Measurements from ENCODE around the gene MTA1. TPM values are rescaled to one million over a fixed set of nuclear protein-coding genes. Genes with fewer than 3 reads are reported as not detected.

MTA1 gene
- total RNA-seq, 1 donor from 2014 or later, result 227 TPM

- Mint-ChIP-seq H3K4me3 (ENCODE audit: low read depth) (no peak overlapping the region), H3K27me3 (no peaks in the 10 kb centered on the region), H3K9me3 (ENCODE audit: low read depth) (no peaks in the 10 kb centered on the region), H3K27ac (no peak overlapping the region), H3K4me1 (ENCODE audit: low read depth) (no peaks in the 10 kb centered on the region), H3K36me3 (ENCODE audit: insufficient read depth) (peaks cover 7% of the 10 kb centered on the region)
- DNase-seq (ENCODE audit: low spot score, unreplicated experiment), result no peak
- no peak for TF ChIP-seq CTCF (IDR thresholded peaks at IDR 0.05; ENCODE audit: unreplicated experiment)
These were observed 34.9 kb upstream of the MTA1 start for GRCh38 chr14:105384605-105385321.

- no peak overlapping the region for H3K4me3 Mint-ChIP-seq (ENCODE audit: low read depth)
- H3K9me3 Mint-ChIP-seq (ENCODE audit: low read depth), result no peaks in the 10 kb centered on the region
- H3K4me1 Mint-ChIP-seq (ENCODE audit: low read depth), result no peaks in the 10 kb centered on the region
- H3K27ac Mint-ChIP-seq, result no peak overlapping the region
- no peak for DNase-seq (ENCODE audit: low spot score, unreplicated experiment)
- no peaks in the 10 kb centered on the region for H3K27me3 Mint-ChIP-seq
- peaks cover 7% of the 10 kb centered on the region for H3K36me3 Mint-ChIP-seq (ENCODE audit: insufficient read depth)
- TF ChIP-seq CTCF (IDR thresholded peaks at IDR 0.05; ENCODE audit: unreplicated experiment), result no peak
These were observed 34.3 kb upstream of the MTA1 start for GRCh38 chr14:105385322-105385637.

- DNase-seq (ENCODE audit: low spot score, unreplicated experiment), result no peak
- H3K27ac Mint-ChIP-seq, result no peak overlapping the region
- peaks cover 7% of the 10 kb centered on the region for H3K36me3 Mint-ChIP-seq (ENCODE audit: insufficient read depth)
- H3K27me3 Mint-ChIP-seq, result no peaks in the 10 kb centered on the region
- H3K9me3 Mint-ChIP-seq (ENCODE audit: low read depth), result no peaks in the 10 kb centered on the region
- H3K4me1 Mint-ChIP-seq (ENCODE audit: low read depth), result no peaks in the 10 kb centered on the region
- TF ChIP-seq CTCF (IDR thresholded peaks at IDR 0.05; ENCODE audit: unreplicated experiment), result no peak
- no peak overlapping the region for H3K4me3 Mint-ChIP-seq (ENCODE audit: low read depth)
These were observed 33.8 kb upstream of the MTA1 start for GRCh38 chr14:105385698-105386365.

GRCh38 chr14:105386581-105387529 is 32.8 kb upstream of the MTA1 start:
- H3K4me1 Mint-ChIP-seq (ENCODE audit: low read depth), result no peaks in the 10 kb centered on the region
- TF ChIP-seq CTCF (IDR thresholded peaks at IDR 0.05; ENCODE audit: unreplicated experiment), result no peak
- no peak overlapping the region for H3K27ac Mint-ChIP-seq
- H3K27me3 Mint-ChIP-seq, result no peaks in the 10 kb centered on the region
- no peak for DNase-seq (ENCODE audit: low spot score, unreplicated experiment)
- no peak overlapping the region for H3K4me3 Mint-ChIP-seq (ENCODE audit: low read depth)
- peaks cover 7% of the 10 kb centered on the region for H3K36me3 Mint-ChIP-seq (ENCODE audit: insufficient read depth)
- no peaks in the 10 kb centered on the region for H3K9me3 Mint-ChIP-seq (ENCODE audit: low read depth)

GRCh38 chr14:105387530-105387922 is 32.1 kb upstream of the MTA1 start:
- Mint-ChIP-seq H3K27ac (peak overlapping the region; percentile 41), H3K4me3 (ENCODE audit: low read depth) (no peak overlapping the region), H3K27me3 (no peaks in the 10 kb centered on the region), H3K4me1 (ENCODE audit: low read depth) (no peaks in the 10 kb centered on the region), H3K36me3 (ENCODE audit: insufficient read depth) (peaks cover 6% of the 10 kb centered on the region), H3K9me3 (ENCODE audit: low read depth) (no peaks in the 10 kb centered on the region)
- DNase-seq (ENCODE audit: low spot score, unreplicated experiment), result no peak
- TF ChIP-seq CTCF (IDR thresholded peaks at IDR 0.05; ENCODE audit: unreplicated experiment), result no peak

All from progenitor cell of endocrine pancreas (in vitro differentiated cells).